ENCODE measurements around the gene S100A10. TPM values are rescaled to one million over a fixed set of nuclear protein-coding genes. Genes with fewer than 3 reads are reported as not detected.

The S100A10 gene
- total RNA-seq, 1 experiment from 2014 or later, result 160 TPM

- H3K79me1 ChIP-seq (ENCODE audit: insufficient read depth, low read depth, low read length, poor library complexity, severe bottlenecking), result no peaks in the 10 kb centered on the region
- no peak overlapping the region for H3K23ac ChIP-seq (ENCODE audit: insufficient read length, low read depth, low read length)
- no peaks in the 10 kb centered on the region for H3K23me2 ChIP-seq (ENCODE audit: insufficient read length, low read depth, low read length, poor library complexity, severe bottlenecking)
- H3K56ac ChIP-seq (ENCODE audit: insufficient read length, low read depth, low read length), result no peak overlapping the region
- Mint-ChIP-seq H3K27me3 (ENCODE audit: low read depth) (peaks cover 2% of the 10 kb centered on the region; the same call in 1 of the 2 replicates), H3K9me3 (no peaks in the 10 kb centered on the region), H3K4me3 (no peak overlapping the region), H3K27ac (no peak overlapping the region; a peak in 1 of 7 replicates), H3K4me1 (no peaks in the 10 kb centered on the region), H3K36me3 (ENCODE audit: insufficient read depth in 1 of 3, low read depth in 3 of 3) (no peaks in the 10 kb centered on the region; a peak in 1 of 7 replicates)
- H2BK15ac ChIP-seq (ENCODE audit: low read depth, low read length), result no peak overlapping the region
- no peak overlapping the region for H4K91ac ChIP-seq (ENCODE audit: insufficient read length, low read depth, low read length)
- H3K27me3 ChIP-seq (ENCODE audit: insufficient read depth, low read length), result no peaks in the 10 kb centered on the region
- H4K5ac ChIP-seq (ENCODE audit: insufficient read length, low read depth, low read length), result no peak overlapping the region
- no peak overlapping the region for H2BK20ac ChIP-seq (ENCODE audit: low read depth, low read length, poor library complexity, severe bottlenecking)
- H3T11ph ChIP-seq (ENCODE audit: low read length), result no peak overlapping the region
- no peak overlapping the region for H3K4me2 ChIP-seq (ENCODE audit: insufficient read depth, insufficient read length, low read length)
- no peak for DNase-seq
- H3K4ac ChIP-seq (ENCODE audit: low read depth, low read length), result no peak overlapping the region
- H3K9ac ChIP-seq (ENCODE audit: extremely low read depth, insufficient read length, low read length), result no peak overlapping the region
- H3K27ac ChIP-seq (ENCODE audit: insufficient read length, low read depth, low read length), result no peak overlapping the region
- H3K14ac ChIP-seq (ENCODE audit: insufficient read depth, low read length), result no peak overlapping the region
- no peak overlapping the region for H2BK12ac ChIP-seq (ENCODE audit: insufficient read length, low read depth, low read length)
- no peak overlapping the region for H2AFZ ChIP-seq (ENCODE audit: low read length)
- no peaks in the 10 kb centered on the region for H3K4me1 ChIP-seq (ENCODE audit: insufficient read depth, low read length)
- H3K9me3 ChIP-seq (ENCODE audit: control insufficient read depth, low read depth, low read length), result no peaks in the 10 kb centered on the region
- no peak overlapping the region for H2AK5ac ChIP-seq (ENCODE audit: insufficient read length, low read length)
- WGBS (ENCODE audit: extremely low coverage, insufficient read length, low lambda C conversion rate), result no CpG with 5 or more reads among the region's 7 CpGs
- H4K20me1 ChIP-seq (ENCODE audit: control insufficient read depth, insufficient read depth, insufficient read length), result no peaks in the 10 kb centered on the region
- no peak overlapping the region for H3K18ac ChIP-seq (ENCODE audit: insufficient read length, low read depth, low read length)
- H2BK5ac ChIP-seq (ENCODE audit: insufficient read length, low read length), result no peak overlapping the region
- no peak overlapping the region for H4K8ac ChIP-seq (replicated peaks; ENCODE audit: insufficient read length, low read depth, low read length)
- H3K79me2 ChIP-seq (ENCODE audit: insufficient read depth, low read length), result no peaks in the 10 kb centered on the region
- H2BK120ac ChIP-seq (ENCODE audit: low read depth, low read length, poor library complexity, severe bottlenecking), result no peak overlapping the region
- TF ChIP-seq, protein P1, sequence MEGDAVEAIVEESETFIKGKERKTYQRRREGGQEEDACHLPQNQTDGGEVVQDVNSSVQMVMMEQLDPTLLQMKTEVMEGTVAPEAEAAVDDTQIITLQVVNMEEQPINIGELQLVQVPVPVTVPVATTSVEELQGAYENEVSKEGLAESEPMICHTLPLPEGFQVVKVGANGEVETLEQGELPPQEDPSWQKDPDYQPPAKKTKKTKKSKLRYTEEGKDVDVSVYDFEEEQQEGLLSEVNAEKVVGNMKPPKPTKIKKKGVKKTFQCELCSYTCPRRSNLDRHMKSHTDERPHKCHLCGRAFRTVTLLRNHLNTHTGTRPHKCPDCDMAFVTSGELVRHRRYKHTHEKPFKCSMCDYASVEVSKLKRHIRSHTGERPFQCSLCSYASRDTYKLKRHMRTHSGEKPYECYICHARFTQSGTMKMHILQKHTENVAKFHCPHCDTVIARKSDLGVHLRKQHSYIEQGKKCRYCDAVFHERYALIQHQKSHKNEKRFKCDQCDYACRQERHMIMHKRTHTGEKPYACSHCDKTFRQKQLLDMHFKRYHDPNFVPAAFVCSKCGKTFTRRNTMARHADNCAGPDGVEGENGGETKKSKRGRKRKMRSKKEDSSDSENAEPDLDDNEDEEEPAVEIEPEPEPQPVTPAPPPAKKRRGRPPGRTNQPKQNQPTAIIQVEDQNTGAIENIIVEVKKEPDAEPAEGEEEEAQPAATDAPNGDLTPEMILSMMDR (conservative IDR thresholded peaks at IDR 0.05), result no peak
These were observed 40.1 kb downstream of the S100A10 start for GRCh38 chr1:151953409-151954094.

Data from H9 (cell line).